GM18519 (cell line): Measurements from ENCODE around the gene TRAF2.
"Not testable (repeated sequence)": the region's sequence is repeated elsewhere in the genome, so short reads cannot be mapped to it uniquely, and the experiment has no call there.

Experiments
- ATAC-seq: cut with Tn5 transposase; IDR thresholded peaks from one replicate; pipeline ENCODE4 v1.9.1; 2021; ENCODE audit warnings: mild to moderate bottlenecking, moderate library complexity; ENCODE audit not compliant: unreplicated experiment, low FRiP score

TRAF2 gene

DNA sequence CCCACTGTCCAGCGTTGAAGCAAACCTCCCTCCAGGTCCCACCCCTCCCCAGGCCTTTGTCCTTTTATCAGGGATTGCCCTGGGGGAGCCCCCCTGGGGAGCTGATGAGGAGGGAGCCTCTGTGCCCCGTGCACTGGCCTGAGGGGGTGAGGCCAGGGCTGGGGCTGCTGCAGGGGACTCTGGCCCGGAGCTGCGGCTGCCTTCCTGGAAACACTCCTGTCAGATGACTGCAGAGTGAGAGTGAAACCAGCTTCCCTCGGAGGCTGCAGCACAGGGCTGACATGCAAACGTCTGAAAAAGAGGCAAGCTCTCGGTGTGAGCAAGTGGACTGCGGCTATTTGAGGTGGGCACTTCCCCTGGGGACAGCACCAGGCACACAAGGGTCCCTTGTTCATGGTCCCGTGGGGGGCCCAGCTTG is 4.6 kb upstream of the TRAF2 start:
- no peak for ATAC-seq

DNA sequence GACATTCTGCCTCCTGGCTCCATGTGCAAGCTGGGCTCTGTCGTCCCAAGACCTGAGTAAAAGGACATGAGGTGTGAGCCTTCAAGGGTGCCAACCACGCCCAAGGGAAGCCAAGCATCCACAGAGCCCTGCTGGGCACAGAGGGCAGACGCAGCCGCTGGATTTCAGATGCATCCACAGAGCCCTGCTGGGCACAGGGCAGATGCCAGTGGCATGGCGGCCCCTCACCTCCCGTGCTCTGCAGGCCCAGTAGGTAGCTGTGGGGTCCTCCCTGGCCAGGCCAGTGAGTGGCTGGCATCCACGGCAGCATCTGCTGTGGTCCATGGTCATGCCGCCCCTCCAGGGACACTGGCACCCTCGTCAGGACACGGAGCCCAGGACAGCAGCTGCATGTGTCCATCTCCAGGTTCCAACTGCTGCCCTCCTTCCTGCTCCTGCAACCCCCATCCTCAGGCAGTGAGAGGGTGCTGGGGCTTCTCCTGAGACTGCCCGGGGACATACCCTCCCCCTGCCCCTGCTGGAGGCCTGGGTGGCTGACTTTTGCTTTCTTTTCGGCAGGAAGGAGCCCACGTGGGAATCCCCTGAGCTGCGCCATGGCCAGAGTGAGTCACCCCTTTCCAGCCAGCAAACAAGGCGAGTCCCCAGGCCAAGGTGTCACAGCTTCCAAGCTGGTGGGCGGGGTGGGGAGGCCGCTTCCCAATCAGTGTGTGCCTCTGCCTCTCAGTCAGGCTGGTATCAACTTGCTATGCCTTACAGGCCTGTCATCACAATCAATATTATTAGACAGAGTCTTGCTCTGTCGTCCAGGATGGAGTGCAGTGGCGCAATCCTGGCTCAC is 4.0 kb upstream of the TRAF2 start:
- ATAC-seq: no peak

DNA sequence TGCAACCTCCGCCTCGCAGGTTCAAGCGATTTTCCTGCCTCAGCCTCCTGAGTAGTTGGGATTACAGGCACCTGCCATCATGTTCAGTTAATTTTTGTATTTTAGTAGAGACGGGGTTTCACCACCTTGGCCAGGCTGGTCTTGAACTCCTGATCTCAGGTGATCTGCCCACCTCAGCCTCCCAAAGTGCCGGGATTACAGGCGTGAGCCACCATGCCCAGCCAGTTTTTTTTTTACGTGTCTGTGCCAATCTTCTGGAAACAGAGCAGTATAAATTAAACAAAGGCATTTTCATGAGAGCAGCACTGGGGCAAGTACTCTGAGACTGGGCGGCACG is 3.4 kb upstream of the TRAF2 start:
- not testable (repeated sequence) for ATAC-seq

DNA sequence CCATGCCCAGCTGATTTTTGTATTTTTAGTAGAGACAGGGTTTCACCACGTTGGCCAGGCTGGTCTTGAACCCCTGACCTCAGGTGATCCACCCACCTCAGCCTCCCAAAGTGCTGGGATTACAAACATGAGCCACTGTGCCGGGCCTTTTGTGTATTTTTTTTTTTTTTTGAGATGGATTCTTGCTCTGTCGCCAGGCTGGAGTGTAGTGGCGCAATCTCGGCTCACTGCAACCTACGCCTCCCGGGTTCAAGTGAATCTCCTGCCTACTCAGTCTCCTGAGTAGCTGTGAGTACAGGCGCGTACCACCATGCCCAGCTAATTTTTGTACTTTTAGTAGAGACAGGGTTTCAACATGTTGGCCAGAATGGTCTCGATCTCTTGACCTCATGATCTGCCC is 2.6 kb upstream of the TRAF2 start:
- not testable (repeated sequence) for ATAC-seq

DNA sequence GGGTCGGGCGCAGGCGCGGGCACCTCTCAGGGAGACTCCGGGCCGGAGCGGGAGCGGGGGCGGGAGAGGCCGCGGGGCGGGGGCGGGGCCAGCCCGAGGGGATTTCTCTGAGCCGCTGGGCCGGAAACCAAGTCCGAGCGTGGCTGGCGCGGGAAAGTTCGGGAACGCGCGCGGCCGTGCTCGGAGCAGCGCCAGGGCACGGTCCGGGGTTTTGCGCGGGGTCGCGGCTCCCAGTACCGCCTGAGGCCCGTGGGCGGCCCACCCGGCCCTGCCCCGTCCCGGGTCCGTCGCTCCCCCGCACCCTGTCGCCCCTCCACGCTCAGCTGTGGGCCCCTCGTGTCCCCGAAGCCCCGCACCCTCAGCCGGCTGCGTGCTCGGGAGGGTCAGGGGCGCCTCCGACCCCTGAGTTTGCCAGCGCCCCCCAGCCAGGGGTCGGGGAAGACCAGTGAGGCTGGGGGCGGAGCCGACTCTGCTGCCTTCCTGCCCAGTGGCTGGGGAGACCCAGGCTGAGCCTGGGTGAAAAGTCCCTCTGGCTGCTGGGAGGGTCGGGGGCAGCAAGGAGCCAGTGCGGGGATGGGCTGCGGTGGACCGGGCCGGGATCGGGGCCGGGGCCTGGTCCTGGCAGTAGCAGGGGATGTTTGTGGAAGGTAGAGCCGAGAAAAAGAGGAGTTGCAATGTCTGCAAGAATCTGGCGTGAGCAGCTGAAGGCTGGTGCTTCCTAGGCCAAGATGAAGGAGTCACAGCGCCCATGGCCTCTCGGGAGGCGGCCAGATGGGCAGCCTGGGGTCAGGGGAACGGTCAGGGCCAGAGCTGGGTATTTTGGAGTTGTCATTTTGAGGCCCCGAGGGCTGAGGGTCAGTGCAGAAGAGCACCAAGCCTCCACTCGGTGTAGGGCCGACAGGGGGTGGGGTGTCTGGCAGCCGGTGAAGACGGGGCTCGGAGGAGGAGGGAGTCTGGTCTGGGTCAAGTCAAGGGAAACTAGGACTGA is 588 bp downstream of the TRAF2 start:
- ATAC-seq: peak; percentile 13

DNA sequence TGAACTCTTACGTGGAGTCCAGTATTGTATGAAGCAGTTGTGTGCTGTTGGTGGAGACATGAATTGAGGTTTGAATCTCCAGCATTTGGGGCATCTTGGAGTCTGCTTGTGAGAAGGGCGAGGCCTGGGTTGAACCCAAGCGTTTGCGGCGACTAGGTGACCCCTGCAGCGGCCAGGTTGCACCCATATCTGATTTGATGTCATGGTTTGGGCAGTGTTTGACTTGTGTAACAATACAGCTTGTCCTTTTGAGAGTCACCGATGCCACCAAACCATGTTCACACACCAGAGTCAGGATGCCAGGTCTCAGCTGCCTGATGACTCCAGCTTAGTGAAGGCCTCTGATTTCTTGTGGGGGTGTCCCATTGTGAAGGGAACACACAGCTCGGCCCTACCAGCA is 2.1 kb downstream of the TRAF2 start:
- ATAC-seq: no peak

DNA sequence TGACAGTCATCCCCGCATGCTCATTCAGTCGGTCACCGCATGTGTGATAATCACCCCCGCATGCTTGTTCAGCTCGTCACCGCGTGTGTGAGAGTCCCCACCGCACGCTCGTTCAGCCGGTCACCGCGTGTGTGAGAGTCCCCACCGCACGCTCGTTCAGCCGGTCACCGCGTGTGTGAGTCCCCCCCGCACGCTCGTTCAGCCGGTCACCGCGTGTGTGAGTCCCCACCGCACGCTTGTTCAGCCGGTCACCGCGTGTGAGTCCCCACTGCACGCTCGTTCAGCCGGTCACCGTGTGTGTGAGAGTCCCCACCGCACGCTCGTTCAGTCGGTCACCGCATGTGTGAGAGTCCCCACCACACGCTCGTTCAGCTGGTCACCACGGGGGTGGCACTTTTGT is 3.5 kb downstream of the TRAF2 start:
- no peak for ATAC-seq

DNA sequence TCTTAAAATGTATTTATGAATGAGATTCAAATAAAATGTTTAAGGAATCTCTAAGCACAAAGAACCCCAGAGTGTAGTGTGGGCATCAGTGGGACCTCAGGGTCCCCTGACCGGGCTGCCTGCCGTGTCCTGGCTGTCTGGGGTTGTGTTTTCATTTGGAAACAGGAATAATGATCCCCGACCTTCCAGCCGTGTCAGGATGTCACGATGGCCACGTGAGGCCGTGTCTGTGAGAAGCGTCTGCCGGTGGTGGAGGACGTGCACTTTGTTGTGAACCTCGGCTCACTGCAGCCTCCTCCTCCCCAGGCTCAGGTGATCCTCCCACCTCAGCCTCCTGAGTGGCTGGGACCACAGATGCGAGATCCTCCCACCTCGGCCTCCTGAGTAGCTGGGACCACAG is 4.3 kb downstream of the TRAF2 start:
- ATAC-seq: no peak

DNA sequence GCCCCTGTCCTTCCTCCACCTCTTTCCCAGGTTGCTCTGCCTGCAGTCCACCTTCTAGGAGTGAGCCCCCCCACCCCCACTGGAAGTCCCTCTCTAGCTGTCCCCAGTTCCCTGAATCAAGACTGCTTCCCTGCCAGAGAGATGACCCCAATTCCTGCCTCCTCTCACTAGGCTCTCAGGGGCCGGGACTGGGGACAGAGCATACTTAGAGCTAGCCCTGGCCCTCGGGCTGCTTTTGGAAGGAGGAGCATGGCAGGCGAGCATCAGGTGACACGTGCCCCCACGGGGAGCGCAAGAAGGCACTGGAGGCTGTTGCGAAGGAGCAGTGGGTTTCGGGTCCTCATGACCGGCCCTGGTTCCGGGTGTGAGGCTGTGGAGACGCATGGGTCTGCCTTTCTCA is 9.7 kb downstream of the TRAF2 start:
- no peak for ATAC-seq

DNA sequence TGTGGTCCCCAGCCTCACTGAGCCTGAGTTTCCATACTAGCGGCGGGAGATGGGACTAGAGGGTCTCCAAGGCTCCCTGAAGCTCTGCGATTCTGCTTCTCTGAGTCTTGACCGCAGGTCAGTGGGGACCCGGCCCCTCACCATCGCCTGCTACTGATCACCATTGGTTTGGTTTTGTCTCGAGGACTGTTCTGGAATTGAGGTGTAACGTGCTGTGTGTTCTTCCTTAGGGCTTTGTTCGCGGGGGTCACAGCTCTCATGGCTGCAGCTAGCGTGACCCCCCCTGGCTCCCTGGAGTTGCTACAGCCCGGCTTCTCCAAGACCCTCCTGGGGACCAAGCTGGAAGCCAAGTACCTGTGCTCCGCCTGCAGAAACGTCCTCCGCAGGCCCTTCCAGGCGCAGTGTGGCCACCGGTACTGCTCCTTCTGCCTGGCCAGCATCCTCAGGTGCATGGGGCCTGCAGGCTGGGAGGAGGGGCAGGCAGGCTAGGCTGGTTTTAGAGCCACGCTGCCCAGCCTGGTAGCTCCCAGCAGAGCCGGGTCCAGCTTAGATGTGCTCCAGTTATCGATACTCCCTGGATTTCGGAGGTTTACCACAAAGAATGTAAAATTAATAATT is 12.3 kb downstream of the TRAF2 start:
- ATAC-seq: no peak

DNA sequence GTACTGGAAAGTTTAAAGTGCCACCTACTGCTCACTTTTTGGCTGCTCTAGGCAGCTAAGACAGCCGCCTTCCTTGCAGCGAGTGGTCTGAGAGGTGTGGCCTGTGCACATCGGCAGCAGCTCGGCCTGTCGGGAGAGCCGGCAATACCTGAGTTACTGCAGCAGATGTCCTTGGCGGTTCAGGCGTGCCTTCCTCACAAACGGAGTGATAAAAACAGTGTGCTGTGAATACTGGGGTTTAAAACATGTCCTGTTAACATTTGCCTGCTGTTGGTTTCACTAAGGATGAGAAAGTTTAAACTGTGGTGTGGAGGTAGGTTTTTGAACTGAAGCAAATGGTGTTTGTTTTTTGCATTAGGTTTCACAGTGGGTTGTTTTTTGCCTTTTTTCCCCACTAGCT is 12.9 kb downstream of the TRAF2 start:
- ATAC-seq: no peak

DNA sequence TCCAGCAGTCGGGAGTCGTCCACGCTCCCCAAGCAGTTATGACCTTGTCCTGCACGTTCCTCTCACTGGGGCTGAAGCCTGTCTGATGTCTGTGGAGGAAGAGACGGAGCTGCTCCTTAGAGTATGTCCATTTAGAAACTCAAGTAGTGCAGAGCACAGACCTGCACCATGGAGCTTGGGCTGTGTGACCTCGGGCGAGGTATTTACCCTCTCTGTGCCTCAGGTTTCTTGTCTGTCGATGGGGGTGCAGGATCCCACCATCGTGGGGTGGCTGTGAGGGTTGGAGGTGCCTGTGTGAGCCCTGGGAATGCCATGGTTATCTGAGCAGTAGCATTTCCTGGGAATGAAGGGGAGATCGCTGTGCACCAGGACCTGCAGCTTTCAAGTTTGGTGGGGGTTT is 14.2 kb downstream of the TRAF2 start:
- ATAC-seq: no peak

DNA sequence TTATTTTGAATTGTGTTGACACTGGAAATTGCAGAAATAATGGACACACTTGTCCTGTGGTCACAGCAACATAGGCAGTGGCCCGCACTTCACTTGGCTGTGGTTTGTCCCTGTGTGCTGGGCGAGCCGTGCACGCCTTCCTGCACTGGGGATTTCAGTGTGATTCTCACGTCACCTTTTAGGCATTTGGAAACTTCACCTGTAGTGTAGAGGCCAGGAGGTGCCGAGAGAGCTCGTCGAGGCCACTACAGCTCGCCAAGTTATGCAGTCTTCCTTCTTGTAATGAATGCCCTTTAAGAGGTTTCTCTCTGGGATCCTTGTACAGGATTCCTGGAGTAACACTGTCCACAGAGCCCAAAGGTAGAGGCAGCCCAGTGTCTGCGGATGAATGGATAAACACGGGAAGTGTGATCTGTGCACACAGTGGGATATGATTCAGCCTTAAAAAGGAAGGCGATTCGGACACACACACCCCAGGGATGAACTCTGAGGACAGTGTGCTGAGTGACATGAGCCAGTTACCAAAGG is 14.7 kb downstream of the TRAF2 start:
- ATAC-seq: no peak

DNA sequence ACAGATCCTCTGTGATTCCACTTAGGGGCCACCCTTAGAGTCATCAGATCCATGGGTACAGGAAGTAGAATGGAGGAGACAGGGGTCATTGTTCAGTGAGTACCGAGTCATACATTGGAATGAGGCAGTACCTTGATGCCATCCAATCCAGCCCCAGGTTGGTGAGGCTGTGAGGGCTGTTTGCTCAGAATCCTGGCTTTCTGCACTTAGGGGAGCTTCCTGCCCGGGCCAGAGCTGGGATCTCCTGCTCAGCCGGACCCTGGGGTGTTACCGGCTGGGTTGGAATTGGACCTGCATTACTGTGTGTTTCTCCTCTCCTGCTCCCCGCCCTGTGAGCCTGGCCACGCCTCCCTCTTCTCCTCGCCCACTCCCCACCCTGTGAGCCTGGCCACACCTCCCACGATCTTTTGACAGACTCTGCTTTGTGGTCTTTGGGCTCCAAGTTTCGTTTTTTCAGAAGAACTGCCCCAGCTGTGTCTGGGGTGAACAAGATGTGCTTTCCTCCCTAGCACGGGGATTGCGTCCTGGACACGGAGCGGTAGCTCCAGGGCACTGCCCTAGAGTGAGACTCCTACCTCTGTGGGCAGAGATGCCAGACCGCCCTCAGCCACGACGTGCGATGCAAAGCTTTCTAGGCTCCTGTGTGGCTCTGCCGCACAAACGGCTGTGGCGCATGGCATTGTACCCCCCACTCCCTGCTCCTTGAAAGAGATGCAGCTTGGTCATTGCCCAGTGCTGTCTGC is 15.4 kb downstream of the TRAF2 start:
- ATAC-seq: no peak

DNA sequence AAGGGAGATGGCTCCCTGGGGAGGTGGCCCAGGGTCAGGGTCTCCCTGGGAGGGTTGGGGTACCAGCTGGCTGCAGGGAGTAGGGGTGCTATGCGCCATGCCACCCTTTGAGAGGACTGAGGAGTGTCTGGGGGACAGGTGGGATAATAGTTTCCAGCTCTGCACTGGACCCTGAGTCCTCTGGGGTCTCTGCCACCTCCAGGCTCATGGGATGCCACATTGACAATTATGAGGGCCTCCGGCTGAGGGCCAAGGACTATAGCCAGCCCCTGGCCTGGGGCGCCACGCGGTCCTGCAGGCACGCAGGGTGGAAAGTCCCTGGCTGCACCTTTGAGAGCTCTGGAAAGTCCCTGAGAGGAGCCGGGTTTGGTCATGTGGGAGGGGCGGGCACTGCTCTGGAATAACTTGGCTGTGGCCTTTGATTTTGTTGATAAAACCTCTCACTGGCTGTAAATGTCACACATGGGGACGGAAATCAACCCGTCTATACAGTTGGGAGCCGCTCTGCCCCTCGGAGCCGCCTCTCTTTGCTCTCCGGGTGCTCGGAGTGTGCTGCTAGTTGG is 16.0 kb downstream of the TRAF2 start:
- no peak for ATAC-seq

DNA sequence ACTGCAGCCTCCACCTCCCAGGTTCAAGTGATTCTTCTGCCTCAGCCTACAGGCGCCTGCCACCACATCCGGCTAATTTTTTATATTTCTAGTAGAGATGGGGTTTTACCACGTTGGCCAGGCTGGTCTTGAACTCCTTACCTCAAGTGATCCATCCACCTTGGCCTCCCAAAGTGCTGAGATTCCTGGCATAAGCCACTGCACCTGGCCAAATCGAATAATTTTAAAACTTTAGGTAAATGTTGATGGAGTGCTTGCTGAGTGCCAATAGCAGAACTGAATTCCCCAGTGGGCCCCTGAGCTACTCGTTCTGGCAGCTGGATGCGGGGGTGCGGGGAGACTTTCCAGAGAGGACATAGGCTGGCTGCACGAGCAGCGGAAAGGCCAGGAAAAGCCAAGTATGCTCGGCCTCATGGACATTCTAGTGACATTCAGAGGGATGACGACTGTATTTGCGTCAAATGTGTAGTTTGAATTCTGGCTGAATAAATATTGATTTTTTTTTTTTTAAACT is 16.8 kb downstream of the TRAF2 start:
- no peak for ATAC-seq

DNA sequence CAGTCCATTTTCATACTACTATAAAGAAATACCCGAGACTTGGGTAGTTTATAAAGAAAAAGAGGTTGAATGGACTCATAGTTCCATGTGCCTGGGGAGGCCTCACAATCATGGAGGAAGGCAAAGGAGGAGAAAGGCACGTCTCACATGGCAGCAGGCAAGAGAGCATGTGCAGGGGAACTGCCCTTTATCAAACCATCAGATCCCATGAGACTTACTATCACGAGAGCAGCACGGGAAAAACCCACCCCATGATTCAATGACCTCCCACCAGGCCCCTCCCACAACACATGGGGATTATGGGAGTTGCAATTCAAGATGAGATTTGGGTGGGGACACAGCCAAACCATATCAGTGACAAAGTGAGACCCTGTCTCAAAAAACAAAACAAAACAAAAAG is 19.9 kb downstream of the TRAF2 start:
- no peak for ATAC-seq

DNA sequence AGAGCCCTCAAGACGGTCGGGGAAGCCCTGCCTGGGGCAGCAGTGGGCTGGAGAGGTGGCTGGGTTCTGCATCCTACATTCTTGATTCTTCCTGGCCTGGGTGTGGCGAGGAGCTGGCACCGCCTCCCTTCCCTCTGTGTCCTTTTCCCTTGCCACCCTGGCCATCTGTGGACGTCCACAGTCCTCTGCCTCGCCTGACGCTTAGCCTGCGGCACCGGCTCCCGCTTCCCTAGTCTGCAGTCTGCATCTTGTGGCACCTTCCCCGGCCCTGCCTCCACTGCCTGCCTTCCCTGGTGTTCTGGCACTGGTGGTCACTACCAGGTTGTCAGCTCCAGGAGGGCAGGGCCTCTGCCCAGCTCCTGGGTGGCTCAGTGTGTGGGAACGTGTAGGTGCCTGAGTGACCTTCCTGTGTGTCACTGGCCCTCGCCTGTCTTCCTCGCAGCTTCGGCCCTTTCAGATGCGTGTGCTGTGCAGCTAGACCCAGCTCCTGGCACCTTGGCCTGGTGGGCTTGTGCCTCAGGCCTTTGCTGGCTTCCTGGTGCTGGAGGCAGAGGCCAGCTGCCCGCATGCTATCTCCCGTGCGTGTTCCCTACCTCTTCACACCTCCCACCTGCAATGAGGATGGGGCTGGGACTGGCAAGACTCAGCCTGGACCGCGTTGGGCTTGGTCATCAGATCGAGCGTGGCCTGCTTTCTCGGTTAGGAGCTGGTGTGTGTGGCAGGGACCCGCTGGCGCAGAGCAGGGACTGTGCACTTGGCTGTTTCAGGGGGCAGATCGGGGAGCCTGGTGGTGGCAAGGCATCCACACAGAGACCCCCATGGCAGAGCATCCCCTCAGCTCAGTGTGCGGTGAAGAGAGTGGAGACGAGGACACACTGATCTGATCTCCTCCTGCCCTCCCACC is 20.9 kb downstream of the TRAF2 start:
- no peak for ATAC-seq
